ENCODE measurements around the gene KLHL13. TPM values are rescaled to one million over a fixed set of nuclear protein-coding genes. Genes with fewer than 3 reads are reported as not detected.
"Not testable (repeated sequence)": the region's sequence is repeated elsewhere in the genome, so short reads cannot be mapped to it uniquely, and the experiment has no call there.

Gene KLHL13
- total RNA-seq, 1 donor from 2014 or later: not detected

DNA sequence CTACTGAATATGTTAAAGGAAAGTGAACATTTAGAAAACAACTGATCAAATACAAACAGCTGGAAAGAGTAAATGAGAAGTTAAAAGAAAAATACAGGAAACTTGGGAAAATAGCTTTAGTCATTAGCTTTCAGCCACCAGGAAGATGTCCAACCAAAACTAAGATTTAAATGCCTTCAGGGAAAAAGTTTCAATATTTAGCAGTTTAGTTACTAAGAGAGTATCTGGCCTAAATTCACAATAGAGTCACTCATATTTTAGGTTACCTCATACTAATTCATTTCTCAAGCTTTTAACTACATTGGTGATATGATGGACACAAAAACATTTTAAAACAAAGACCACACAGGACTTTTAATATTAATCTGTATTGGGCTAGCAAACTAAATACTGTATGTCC lies 13.1 kb upstream of the KLHL13 start:
- DNase-seq: no peak
- no peak overlapping the region for H3K27ac Mint-ChIP-seq
- intact Hi-C loops (cut with micrococcal nuclease): no loop called here
- ChIA-PET CTCF (no interaction called here), POLR2A (no interaction called here)
- TF ChIP-seq, protein P1, sequence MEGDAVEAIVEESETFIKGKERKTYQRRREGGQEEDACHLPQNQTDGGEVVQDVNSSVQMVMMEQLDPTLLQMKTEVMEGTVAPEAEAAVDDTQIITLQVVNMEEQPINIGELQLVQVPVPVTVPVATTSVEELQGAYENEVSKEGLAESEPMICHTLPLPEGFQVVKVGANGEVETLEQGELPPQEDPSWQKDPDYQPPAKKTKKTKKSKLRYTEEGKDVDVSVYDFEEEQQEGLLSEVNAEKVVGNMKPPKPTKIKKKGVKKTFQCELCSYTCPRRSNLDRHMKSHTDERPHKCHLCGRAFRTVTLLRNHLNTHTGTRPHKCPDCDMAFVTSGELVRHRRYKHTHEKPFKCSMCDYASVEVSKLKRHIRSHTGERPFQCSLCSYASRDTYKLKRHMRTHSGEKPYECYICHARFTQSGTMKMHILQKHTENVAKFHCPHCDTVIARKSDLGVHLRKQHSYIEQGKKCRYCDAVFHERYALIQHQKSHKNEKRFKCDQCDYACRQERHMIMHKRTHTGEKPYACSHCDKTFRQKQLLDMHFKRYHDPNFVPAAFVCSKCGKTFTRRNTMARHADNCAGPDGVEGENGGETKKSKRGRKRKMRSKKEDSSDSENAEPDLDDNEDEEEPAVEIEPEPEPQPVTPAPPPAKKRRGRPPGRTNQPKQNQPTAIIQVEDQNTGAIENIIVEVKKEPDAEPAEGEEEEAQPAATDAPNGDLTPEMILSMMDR (IDR thresholded peaks at IDR 0.05): no peak
- H3K36me3 Mint-ChIP-seq (ENCODE audit: low read depth): no peaks in the 10 kb centered on the region
- no peak overlapping the region for H3K4me3 Mint-ChIP-seq
- H3K9me3 Mint-ChIP-seq: no peaks in the 10 kb centered on the region
- no peak for ATAC-seq (ENCODE audit: low read depth)
- H3K4me1 Mint-ChIP-seq: no peaks in the 10 kb centered on the region
- H3K27me3 Mint-ChIP-seq: no peaks in the 10 kb centered on the region

- TF ChIP-seq, protein P1 (IDR thresholded peaks at IDR 0.05): no peak
- POLR2A ChIA-PET: no interaction called here
- no peak overlapping the region for H3K27ac Mint-ChIP-seq
- ATAC-seq (ENCODE audit: low read depth): no peak
- DNase-seq: no peak
- no peaks in the 10 kb centered on the region for H3K27me3 Mint-ChIP-seq
- H3K9me3 Mint-ChIP-seq: no peaks in the 10 kb centered on the region
- no peaks in the 10 kb centered on the region for H3K4me1 Mint-ChIP-seq
- intact Hi-C loops (cut with micrococcal nuclease): no loop called here
- CTCF ChIA-PET: no interaction called here
- no peak overlapping the region for H3K4me3 Mint-ChIP-seq
- no peaks in the 10 kb centered on the region for H3K36me3 Mint-ChIP-seq (ENCODE audit: low read depth)
Observed at GRCh38 chrX:118128724-118129123, 12.1 kb upstream of the KLHL13 start.

DNA sequence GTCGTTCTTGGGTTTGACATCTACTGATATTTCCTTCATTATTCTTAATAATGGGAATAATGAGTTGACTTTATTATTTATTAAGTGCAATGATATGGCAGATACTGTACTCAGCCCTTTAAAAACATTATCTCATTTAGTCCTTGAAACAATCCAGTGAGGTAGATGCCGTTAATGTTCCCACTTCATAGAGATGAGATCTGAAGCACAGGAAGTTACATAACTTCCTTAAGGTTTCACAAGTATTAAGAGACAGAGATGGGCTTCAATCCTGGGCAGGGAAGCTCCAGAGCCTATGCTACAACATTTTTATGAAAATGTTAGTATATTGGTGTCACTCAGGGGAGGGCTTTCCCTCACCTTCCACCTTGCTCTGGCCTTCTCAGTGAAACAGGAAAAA lies 9.7 kb upstream of the KLHL13 start:
- Mint-ChIP-seq H3K4me3 (no peak overlapping the region), H3K27me3 (no peaks in the 10 kb centered on the region), H3K27ac (no peak overlapping the region), H3K9me3 (no peaks in the 10 kb centered on the region), H3K36me3 (ENCODE audit: low read depth) (no peaks in the 10 kb centered on the region), H3K4me1 (no peaks in the 10 kb centered on the region)
- TF ChIP-seq, protein P1 (IDR thresholded peaks at IDR 0.05): no peak
- intact Hi-C loops (cut with micrococcal nuclease): no loop called here
- ATAC-seq (ENCODE audit: low read depth) (no peak), DNase-seq (no peak)
- CTCF ChIA-PET: no interaction called here
- POLR2A ChIA-PET: no interaction called here

GRCh38 chrX:118124243-118124642 lies 7.6 kb upstream of the KLHL13 start:
- H3K4me3 Mint-ChIP-seq; ATAC-seq (ENCODE audit: low read depth); H3K4me1 Mint-ChIP-seq; CTCF ChIA-PET; intact Hi-C loops (cut with micrococcal nuclease); POLR2A ChIA-PET; H3K36me3 Mint-ChIP-seq (ENCODE audit: low read depth); H3K27me3 Mint-ChIP-seq; H3K9me3 Mint-ChIP-seq; H3K27ac Mint-ChIP-seq; DNase-seq: not testable (repeated sequence)

DNA sequence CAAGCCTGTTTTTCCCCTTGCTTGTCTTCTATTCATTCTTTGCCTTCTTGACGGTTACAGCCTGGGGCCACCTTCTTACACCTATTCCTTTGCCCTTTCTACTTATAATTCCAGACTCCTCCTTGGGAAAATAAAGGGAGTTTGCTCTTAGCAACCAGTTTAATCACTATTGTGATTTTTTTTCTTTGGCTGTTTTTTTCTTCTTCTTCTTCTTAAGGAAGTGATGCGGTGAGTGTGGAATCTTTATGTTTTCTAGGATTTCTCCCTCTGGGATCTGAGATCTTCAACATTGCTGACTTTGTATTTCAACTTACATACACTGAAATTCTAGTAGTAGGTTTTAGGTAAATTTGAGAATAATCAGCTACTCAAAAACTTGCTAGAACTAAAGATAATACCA lies 1.1 kb upstream of the KLHL13 start:
- H3K9me3 Mint-ChIP-seq: peaks cover 2% of the 10 kb centered on the region
- peaks cover 9% of the 10 kb centered on the region for H3K27me3 Mint-ChIP-seq
- no peak for ATAC-seq (ENCODE audit: low read depth)
- intact Hi-C loops (cut with micrococcal nuclease): no loop called here
- H3K27ac Mint-ChIP-seq: no peak overlapping the region
- TF ChIP-seq, protein P1 (IDR thresholded peaks at IDR 0.05): no peak
- ChIA-PET CTCF (no interaction called here), POLR2A (no interaction called here)
- H3K36me3 Mint-ChIP-seq (ENCODE audit: low read depth): no peaks in the 10 kb centered on the region
- H3K4me3 Mint-ChIP-seq: peak overlapping the region; percentile 35
- peaks cover 7% of the 10 kb centered on the region for H3K4me1 Mint-ChIP-seq
- no peak for DNase-seq

DNA sequence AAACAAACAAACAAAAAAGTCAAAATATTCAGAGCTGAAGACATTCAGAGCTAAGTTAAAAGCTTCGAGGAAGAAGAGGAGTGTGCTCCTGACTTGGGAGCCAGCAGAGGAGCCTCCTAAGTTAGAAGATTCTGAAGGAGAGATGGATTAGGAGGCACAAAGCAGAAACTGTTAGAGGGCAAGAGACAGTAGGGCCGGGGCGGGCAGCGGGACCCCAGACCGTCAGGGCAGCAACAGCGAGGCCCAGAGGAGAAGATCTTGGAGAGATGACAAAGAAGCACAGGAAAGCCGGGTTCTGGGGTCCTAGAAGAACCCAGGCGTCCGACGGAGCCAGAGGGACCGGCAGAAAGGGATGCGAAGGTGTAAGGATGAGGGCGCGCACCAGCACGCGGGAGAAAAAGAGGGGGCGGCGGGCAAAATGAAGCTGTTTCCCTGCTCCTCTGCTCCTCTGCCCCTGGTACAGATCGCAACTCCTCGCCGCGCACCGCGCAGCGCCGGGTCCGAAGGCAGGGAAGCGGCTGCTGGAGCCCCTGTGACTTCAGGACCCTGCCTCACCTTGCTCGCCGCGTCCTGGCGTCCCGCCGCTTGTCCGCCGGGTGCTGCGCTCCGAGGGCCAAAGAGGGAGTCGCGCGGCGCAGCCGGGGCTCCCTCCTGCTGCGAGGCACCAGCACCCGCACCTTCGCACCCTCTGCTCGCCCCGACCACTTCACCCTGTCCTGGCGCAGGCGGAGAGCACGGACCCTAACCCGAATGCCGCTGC lies 477 bp downstream of the KLHL13 start:
- TF ChIP-seq, protein P1 (IDR thresholded peaks at IDR 0.05): no peak
- Mint-ChIP-seq H3K4me1 (peaks cover 7% of the 10 kb centered on the region), H3K27ac (no peak overlapping the region), H3K9me3 (peaks cover 2% of the 10 kb centered on the region), H3K4me3 (peak overlapping the region; percentile 68), H3K36me3 (ENCODE audit: low read depth) (no peaks in the 10 kb centered on the region), H3K27me3 (peaks cover 9% of the 10 kb centered on the region)
- ChIA-PET CTCF (no interaction called here), POLR2A (no interaction called here)
- DNase-seq (no peak), ATAC-seq (ENCODE audit: low read depth) (no peak)
- intact Hi-C loops (cut with micrococcal nuclease): no loop called here
